Activated B cell treated with CpG ODN at 0.5 μM for 24 hours (primary cell): ENCODE measurements around the gene SPIN1. TPM values are rescaled to one million over a fixed set of nuclear protein-coding genes. Genes with fewer than 3 reads are reported as not detected.
"Not testable (repeated sequence)": the region's sequence is repeated elsewhere in the genome, so short reads cannot be mapped to it uniquely, and the experiment has no call there.

ENCODE experiments used
- ATAC-seq: fragments of 200-7000 bp; cut with Tn5 transposase; one replicate; pipeline ENCODE4 v1.10.0; 2021; ENCODE audit warnings: low read depth, mild to moderate bottlenecking, moderate library complexity
- CTCF ChIA-PET: fragments of 350-600 bp; sonication (Branson Sonifier 250); formaldehyde crosslinking; loops from one replicate; lab custom pipeline; 2021; ENCODE audit warnings: antibody characterized with exemption; lab: Charles Lee
- POLR2A ChIA-PET: fragments of 350-600 bp; sonication (Branson Sonifier 250); formaldehyde crosslinking; loops from one replicate; lab custom pipeline; 2021; ENCODE audit warnings: antibody characterized with exemption; lab: Charles Lee
- DNase-seq: peaks from one replicate; pipeline ENCODE4 v3.0.0; 2022
- H3K27ac Mint-ChIP-seq: one replicate; pipeline ENCODE4 v1.8.0; 2020; ENCODE audit warnings: mixed read lengths
- H3K27me3 Mint-ChIP-seq: one replicate; pipeline ENCODE4 v1.8.0; 2021; ENCODE audit warnings: mixed read lengths
- H3K36me3 Mint-ChIP-seq: one replicate; pipeline ENCODE4 v1.8.0; 2021; ENCODE audit warnings: low read depth, mixed read lengths
- H3K4me1 Mint-ChIP-seq: one replicate; pipeline ENCODE4 v1.8.0; 2021; ENCODE audit warnings: mixed read lengths
- H3K4me3 Mint-ChIP-seq: one replicate; pipeline ENCODE4 v1.8.0; 2020; ENCODE audit warnings: mild to moderate bottlenecking, mixed read lengths
- H3K9me3 Mint-ChIP-seq: one replicate; pipeline ENCODE4 v1.8.0; 2020; ENCODE audit warnings: mixed read lengths
- CTCF ChIP-seq: fragments of 200-600 bp; IDR thresholded peaks from one replicate; pipeline ENCODE4 v1.8.0; 2022; ENCODE audit warnings: antibody characterized with exemption, mild to moderate bottlenecking
- intact Hi-C: fragments of 100-400 bp; cut with micrococcal nuclease; formaldehyde crosslinking; loops from one replicate; pipeline ENCODE4 v1.15.1; 2024
- total RNA-seq: library from RNA; stranded (reverse); gene quantifications from 2 replicates; pipeline ENCODE4 v1.2.3, GENCODE V29; 2022

SPIN1 gene
- 20.7 TPM in 2 replicates for total RNA-seq

- no peaks in the 10 kb centered on the region for H3K9me3 Mint-ChIP-seq
- H3K4me1 Mint-ChIP-seq = peaks cover 26% of the 10 kb centered on the region
- H3K27ac Mint-ChIP-seq = peak within 1 kb of the TSS; percentile 84
- H3K27me3 Mint-ChIP-seq = no peaks in the 10 kb centered on the region
- H3K36me3 Mint-ChIP-seq = peaks cover 2% of the 10 kb centered on the region
- ATAC-seq (peak; percentile 83), DNase-seq (peak; percentile 96)
- H3K4me3 Mint-ChIP-seq = peak within 1 kb of the TSS; percentile 90
- ChIA-PET POLR2A (no interaction called here), CTCF (no interaction called here)
- no peak for TF ChIP-seq CTCF
- intact Hi-C loops = loop anchor here (1.0 to 5.0 kb wide), 2 partner anchors 414 to 1441 kb away; partner anchors contain the start of genes CDK20 and GAS1
These were observed at the start of gene SPIN1 for GRCh38 chr9:88388203-88388885. SPIN1 (plus strand) TSS chr9:88388444; CDS start chr9:88426540, 38,096 bp downstream.

GRCh38 chr9:88339317-88339716 lies 48.9 kb upstream of the SPIN1 start:
- Mint-ChIP-seq H3K36me3 (no peaks in the 10 kb centered on the region), H3K27ac (no peak overlapping the region), H3K9me3 (no peaks in the 10 kb centered on the region), H3K27me3 (no peaks in the 10 kb centered on the region), H3K4me1 (no peaks in the 10 kb centered on the region), H3K4me3 (no peak overlapping the region)
- POLR2A ChIA-PET = no interaction called here
- no peak for TF ChIP-seq CTCF
- ATAC-seq (no peak), DNase-seq (no peak)
- CTCF ChIA-PET = no interaction called here
- intact Hi-C loops = no loop called here

GRCh38 chr9:88342246-88342645 lies 46.0 kb upstream of the SPIN1 start:
- intact Hi-C loops = no loop called here
- Mint-ChIP-seq H3K36me3 (no peaks in the 10 kb centered on the region), H3K4me3 (no peak overlapping the region), H3K9me3 (peaks cover 2% of the 10 kb centered on the region), H3K27me3 (no peaks in the 10 kb centered on the region), H3K4me1 (no peaks in the 10 kb centered on the region), H3K27ac (no peak overlapping the region)
- DNase-seq (no peak), ATAC-seq (no peak)
- POLR2A ChIA-PET = no interaction called here
- CTCF ChIA-PET = no interaction called here
- TF ChIP-seq CTCF = no peak

- Mint-ChIP-seq H3K27ac (no peak overlapping the region), H3K27me3 (no peaks in the 10 kb centered on the region), H3K9me3 (peaks cover 2% of the 10 kb centered on the region), H3K36me3 (no peaks in the 10 kb centered on the region), H3K4me3 (no peak overlapping the region), H3K4me1 (no peaks in the 10 kb centered on the region)
- no peak for ATAC-seq
- DNase-seq = no peak
- intact Hi-C loops = no loop called here
- ChIA-PET POLR2A (no interaction called here), CTCF (no interaction called here)
- no peak for TF ChIP-seq CTCF
These were observed 44.2 kb upstream of the SPIN1 start for GRCh38 chr9:88344013-88344412.

- H3K9me3 Mint-ChIP-seq, H3K27ac Mint-ChIP-seq, ATAC-seq, intact Hi-C loops, CTCF ChIA-PET, H3K36me3 Mint-ChIP-seq, H3K4me3 Mint-ChIP-seq, POLR2A ChIA-PET, H3K27me3 Mint-ChIP-seq, DNase-seq, H3K4me1 Mint-ChIP-seq: not testable (repeated sequence)
These were observed 37.9 kb upstream of the SPIN1 start for GRCh38 chr9:88350354-88350753.
